Smooth muscle cell of the umbilical artery (primary cell): Measurements from ENCODE around the gene QTRT2. TPM values are rescaled to one million over a fixed set of nuclear protein-coding genes. Genes with fewer than 3 reads are reported as not detected.

ENCODE experiments used
- total RNA-seq: library from RNA; depleted of rRNA; stranded (reverse); fragments of >200 nt; gene quantifications from 2 replicates; pipeline ENCODE4 v1.2.3, GENCODE V29; 2014

QTRT2 gene
- total RNA-seq, result 17.8 and 20.6 TPM in 2 replicates

GRCh38 chr3:114056130-114057010, at the start of gene QTRT2, which contains the start of gene CCDC191:
Gene QTRT2, plus strand, starts transcription at chr3:114056737. Its CDS starts 8,521 bp downstream, at chr3:114065258.
Gene CCDC191, minus strand, starts transcription at chr3:114056526. Its CDS starts 60 bp downstream, at chr3:114056466.

Other genes starting within 250 kb of the QTRT2 start
- 2.1 and 6.6 TPM in 2 replicates for gene GRAMD1C, start 217.9 kb upstream of the QTRT2 start, total RNA-seq
- 0.89 and 1.0 TPM in 2 replicates for gene ZDHHC23, start 108.7 kb upstream of the QTRT2 start, total RNA-seq
- 1.2 and 2.3 TPM in 2 replicates for gene CCDC191, start 211 bp upstream of the QTRT2 start, total RNA-seq
- gene DRD3, start 122.3 kb downstream of the QTRT2 start, total RNA-seq, result not detected in 2 replicates
- not detected in 2 replicates for gene ZNF80, start 180.8 kb downstream of the QTRT2 start, total RNA-seq
- gene TIGIT, start 237.3 kb downstream of the QTRT2 start, total RNA-seq, result not detected in 2 replicates